ENCODE data around the gene VIL1.

VIL1 gene

GRCh38 chr2:218395456-218395825 is 23.5 kb upstream of the VIL1 start:
- no peak for DNase-seq

- peak; percentile 89 to 96 (median 91) for DNase-seq
These were observed 22.9 kb upstream of the VIL1 start for GRCh38 chr2:218395826-218396687.

GRCh38 chr2:218396688-218397462 is 22.0 kb upstream of the VIL1 start:
- peak; percentile 56 to 87 (median 67) for DNase-seq

GRCh38 chr2:218397463-218397819 is 21.5 kb upstream of the VIL1 start:
- DNase-seq, result no peak

GRCh38 chr2:218397820-218398436 is 21.0 kb upstream of the VIL1 start:
- DNase-seq, result peak in 4 of 5 donors; percentile 35 to 83 (median 45)

GRCh38 chr2:218398437-218399390 is 20.2 kb upstream of the VIL1 start:
- DNase-seq, result peak; percentile 45 to 83 (median 56)

GRCh38 chr2:218399391-218400166 is 19.3 kb upstream of the VIL1 start, which contains the start of gene CTDSP1:
CTDSP1 (plus strand) TSS chr2:218399868; CDS start chr2:218400091, 223 bp downstream.
- DNase-seq, result peak; percentile 80 to 95 (median 85)

GRCh38 chr2:218400167-218400929 is 18.6 kb upstream of the VIL1 start:
- DNase-seq, result peak in 2 of 5 donors; percentile 37 to 42

GRCh38 chr2:218400930-218401881 is 17.7 kb upstream of the VIL1 start:
- no peak for DNase-seq

- DNase-seq, result no peak
These were observed 17.0 kb upstream of the VIL1 start for GRCh38 chr2:218401890-218402289.

GRCh38 chr2:218402491-218402901 is 16.4 kb upstream of the VIL1 start:
- no peak for DNase-seq

- no peak for DNase-seq
These were observed 16.0 kb upstream of the VIL1 start for GRCh38 chr2:218402911-218403411.

GRCh38 chr2:218403810-218404209 is 15.1 kb upstream of the VIL1 start:
- DNase-seq, result no peak

GRCh38 chr2:218404351-218405085 is 14.4 kb upstream of the VIL1 start:
- DNase-seq, result no peak

- DNase-seq, result no peak
These were observed 13.7 kb upstream of the VIL1 start for GRCh38 chr2:218405086-218405745.

- DNase-seq, result no peak
These were observed 13.1 kb upstream of the VIL1 start for GRCh38 chr2:218405746-218406208.

- peak; percentile 83 to 95 (median 90) for DNase-seq
These were observed 12.5 kb upstream of the VIL1 start for GRCh38 chr2:218406209-218406948.
